ENCODE measurements around the gene ZSCAN30. TPM values are rescaled to one million over a fixed set of nuclear protein-coding genes. Genes with fewer than 3 reads are reported as not detected.

The ZSCAN30 gene
- total RNA-seq, 1 donor from 2014 or later = 10.0 TPM

DNA sequence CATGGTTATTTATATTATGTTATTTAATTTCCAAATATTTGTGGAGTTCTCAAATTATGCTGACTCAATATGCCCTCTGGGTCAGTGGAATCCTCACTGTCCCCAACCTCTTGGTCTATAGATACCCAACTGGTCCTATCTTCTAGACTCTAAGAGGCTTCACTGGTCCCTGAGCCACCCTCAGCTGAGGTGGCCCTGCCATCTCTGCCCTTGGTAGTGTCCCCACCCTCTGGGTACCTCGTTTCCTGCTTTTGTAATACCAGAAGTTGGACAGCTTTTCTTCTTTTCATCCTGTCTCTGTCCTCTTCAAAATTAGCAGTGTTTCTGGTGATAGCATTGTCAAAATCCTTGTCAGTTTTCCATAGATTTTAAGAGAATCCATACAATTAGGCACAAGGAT is 11.9 kb downstream of the ZSCAN30 start:
- H3K36me3 ChIP-seq (ENCODE audit: control insufficient read depth, insufficient read depth, low read length) = no peaks in the 10 kb centered on the region
- no peak for DNase-seq (ENCODE audit: low read depth)
- FAIRE-seq = no peak

DNA sequence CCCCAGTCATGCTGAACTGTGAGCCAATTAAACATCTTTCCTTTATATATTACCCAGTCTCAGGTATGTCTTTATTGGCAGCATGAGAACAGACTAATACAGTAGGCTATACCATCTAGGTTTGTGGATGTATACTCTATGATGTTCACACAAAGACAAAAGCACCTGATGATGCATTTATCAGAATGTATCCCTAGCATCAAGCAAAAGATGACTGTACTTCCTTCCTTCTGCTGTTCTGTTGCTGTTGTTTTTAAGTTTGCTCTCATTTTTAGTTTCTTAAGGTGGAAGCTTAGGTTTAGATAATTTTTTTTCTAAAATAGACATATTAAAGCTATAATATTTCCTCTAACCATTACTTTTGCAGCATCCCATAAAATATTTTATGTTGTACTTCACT is 12.4 kb downstream of the ZSCAN30 start:
- FAIRE-seq = no peak
- TF ChIP-seq, protein P1, sequence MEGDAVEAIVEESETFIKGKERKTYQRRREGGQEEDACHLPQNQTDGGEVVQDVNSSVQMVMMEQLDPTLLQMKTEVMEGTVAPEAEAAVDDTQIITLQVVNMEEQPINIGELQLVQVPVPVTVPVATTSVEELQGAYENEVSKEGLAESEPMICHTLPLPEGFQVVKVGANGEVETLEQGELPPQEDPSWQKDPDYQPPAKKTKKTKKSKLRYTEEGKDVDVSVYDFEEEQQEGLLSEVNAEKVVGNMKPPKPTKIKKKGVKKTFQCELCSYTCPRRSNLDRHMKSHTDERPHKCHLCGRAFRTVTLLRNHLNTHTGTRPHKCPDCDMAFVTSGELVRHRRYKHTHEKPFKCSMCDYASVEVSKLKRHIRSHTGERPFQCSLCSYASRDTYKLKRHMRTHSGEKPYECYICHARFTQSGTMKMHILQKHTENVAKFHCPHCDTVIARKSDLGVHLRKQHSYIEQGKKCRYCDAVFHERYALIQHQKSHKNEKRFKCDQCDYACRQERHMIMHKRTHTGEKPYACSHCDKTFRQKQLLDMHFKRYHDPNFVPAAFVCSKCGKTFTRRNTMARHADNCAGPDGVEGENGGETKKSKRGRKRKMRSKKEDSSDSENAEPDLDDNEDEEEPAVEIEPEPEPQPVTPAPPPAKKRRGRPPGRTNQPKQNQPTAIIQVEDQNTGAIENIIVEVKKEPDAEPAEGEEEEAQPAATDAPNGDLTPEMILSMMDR (IDR thresholded peaks at IDR 0.05; ENCODE audit: insufficient read depth, low read length, severe bottlenecking) = no peak
- H3K4me3 ChIP-seq (ENCODE audit: low read depth, low read length) = no peak overlapping the region

More for the DNA sequence above, 11.9 kb downstream of the ZSCAN30 start:
- TF ChIP-seq, protein P1 (IDR thresholded peaks at IDR 0.05; ENCODE audit: insufficient read depth, low read length, severe bottlenecking) = no peak
- no peaks in the 10 kb centered on the region for H3K27me3 ChIP-seq (ENCODE audit: control insufficient read depth, insufficient read depth, low read length)
- H3K4me3 ChIP-seq (ENCODE audit: low read depth, low read length) = no peak overlapping the region

DNA sequence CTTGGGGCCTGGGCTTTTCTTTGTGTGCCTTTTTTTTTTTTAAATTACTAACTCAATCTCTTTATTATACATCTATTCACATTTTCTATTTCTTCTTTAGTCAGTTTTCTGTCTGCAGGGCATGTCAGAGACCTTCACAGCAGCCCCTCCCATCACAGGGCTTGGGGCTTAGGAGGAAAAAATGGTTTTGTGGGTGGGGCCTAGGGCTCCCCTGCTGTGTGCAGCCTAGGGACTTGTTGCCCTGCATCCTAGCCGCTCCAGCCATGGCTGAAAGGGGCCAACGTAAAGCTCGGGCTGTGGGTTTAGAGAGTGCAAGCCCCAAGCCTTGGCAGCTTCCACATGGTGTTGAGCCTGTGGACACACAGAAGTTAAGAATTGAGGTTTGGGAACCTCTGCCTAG is 13.8 kb downstream of the ZSCAN30 start:
- Histone ChIP-seq H3K4me3 (ENCODE audit: low read depth, low read length) (no peak overlapping the region), H3K36me3 (ENCODE audit: control insufficient read depth, insufficient read depth, low read length) (no peaks in the 10 kb centered on the region), H3K27me3 (ENCODE audit: control insufficient read depth, insufficient read depth, low read length) (no peaks in the 10 kb centered on the region)
- TF ChIP-seq, protein P1 (IDR thresholded peaks at IDR 0.05; ENCODE audit: insufficient read depth, low read length, severe bottlenecking) = no peak
- DNase-seq (ENCODE audit: low read depth) (no peak), FAIRE-seq (no peak)

More for the DNA sequence above, 12.4 kb downstream of the ZSCAN30 start:
- no peaks in the 10 kb centered on the region for H3K27me3 ChIP-seq (ENCODE audit: control insufficient read depth, insufficient read depth, low read length)
- DNase-seq (ENCODE audit: low read depth) = no peak
- no peaks in the 10 kb centered on the region for H3K36me3 ChIP-seq (ENCODE audit: control insufficient read depth, insufficient read depth, low read length)

DNA sequence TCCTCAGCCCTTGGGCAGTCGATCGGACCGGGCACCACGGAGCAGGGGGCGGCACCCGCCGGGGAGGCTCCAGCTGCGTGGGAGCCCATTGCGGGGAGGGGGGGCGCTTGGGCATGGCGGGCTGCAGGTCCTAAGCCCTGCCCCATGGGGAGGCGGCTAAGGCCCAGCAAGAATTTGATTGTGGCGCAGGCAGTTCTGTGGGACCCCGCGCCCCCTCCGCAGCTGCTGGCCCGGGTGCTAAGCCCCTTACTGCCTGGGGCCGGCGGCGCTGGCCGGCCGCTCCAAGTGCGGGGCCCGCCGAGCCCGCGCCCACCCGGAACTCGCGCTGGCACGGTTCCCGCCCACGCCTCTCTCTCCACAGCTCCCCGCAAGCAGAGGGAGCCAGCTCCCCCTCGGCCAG is 18.4 kb downstream of the ZSCAN30 start:
- TF ChIP-seq, protein P1 (IDR thresholded peaks at IDR 0.05; ENCODE audit: insufficient read depth, low read length, severe bottlenecking) = no peak
- no peaks in the 10 kb centered on the region for H3K27me3 ChIP-seq (ENCODE audit: control insufficient read depth, insufficient read depth, low read length)
- no peak for DNase-seq (ENCODE audit: low read depth)
- no peaks in the 10 kb centered on the region for H3K36me3 ChIP-seq (ENCODE audit: control insufficient read depth, insufficient read depth, low read length)
- no peak for FAIRE-seq
- H3K4me3 ChIP-seq (ENCODE audit: low read depth, low read length) = no peak overlapping the region

DNA sequence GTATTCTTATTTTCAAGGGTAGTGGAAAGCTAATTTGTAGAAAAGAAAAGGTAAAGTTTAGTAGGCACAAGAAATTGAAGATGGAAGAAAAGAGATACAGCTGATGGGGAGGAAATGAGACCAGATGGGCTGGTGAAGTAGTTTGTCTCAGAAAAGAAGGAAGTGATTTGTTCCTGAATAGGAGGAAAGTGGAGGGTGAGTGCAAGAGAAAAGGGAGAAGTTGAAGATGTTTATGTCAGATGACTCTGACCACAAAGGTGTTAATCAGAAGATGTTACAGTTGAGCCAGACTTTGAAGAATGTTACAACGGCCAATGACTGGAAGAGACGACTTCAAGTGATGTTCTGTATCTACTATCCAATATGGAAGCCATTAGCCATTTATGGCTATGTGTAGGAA is 21.2 kb downstream of the ZSCAN30 start:
- FAIRE-seq (no peak), DNase-seq (ENCODE audit: low read depth) (no peak)
- no peaks in the 10 kb centered on the region for H3K36me3 ChIP-seq (ENCODE audit: control insufficient read depth, insufficient read depth, low read length)
- no peaks in the 10 kb centered on the region for H3K27me3 ChIP-seq (ENCODE audit: control insufficient read depth, insufficient read depth, low read length)
- H3K4me3 ChIP-seq (ENCODE audit: low read depth, low read length) = no peak overlapping the region
- TF ChIP-seq, protein P1 (IDR thresholded peaks at IDR 0.05; ENCODE audit: insufficient read depth, low read length, severe bottlenecking) = no peak

DNA sequence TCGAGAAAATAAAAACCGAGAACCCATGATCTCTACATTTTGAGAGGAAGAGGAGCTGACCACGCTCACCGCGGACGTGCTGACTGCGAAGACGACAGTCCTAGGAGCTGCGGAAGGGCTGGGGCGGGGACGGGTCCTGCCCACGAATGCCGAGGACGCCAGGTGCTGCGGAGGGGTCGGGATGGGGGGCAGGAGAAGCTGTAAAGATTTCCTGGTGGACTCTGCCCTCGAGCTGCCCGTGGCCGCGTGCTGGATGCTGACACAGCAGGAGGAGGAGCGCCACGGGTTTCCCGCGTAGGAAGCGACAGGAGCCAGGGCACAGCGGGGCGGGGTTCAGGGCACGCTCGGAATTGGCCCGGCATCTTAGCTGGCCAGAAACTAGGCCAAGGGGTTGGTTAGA is 22.2 kb downstream of the ZSCAN30 start:
- peak overlapping the region; percentile 40 for H3K4me3 ChIP-seq (ENCODE audit: low read depth, low read length)
- FAIRE-seq (no peak), DNase-seq (ENCODE audit: low read depth) (no peak)

More for the DNA sequence above, 22.2 kb downstream of the ZSCAN30 start:
- Histone ChIP-seq H3K36me3 (ENCODE audit: control insufficient read depth, insufficient read depth, low read length) (no peaks in the 10 kb centered on the region), H3K27me3 (ENCODE audit: control insufficient read depth, insufficient read depth, low read length) (no peaks in the 10 kb centered on the region)
- TF ChIP-seq, protein P1 (IDR thresholded peaks at IDR 0.05; ENCODE audit: insufficient read depth, low read length, severe bottlenecking) = no peak
